WTC11 (cell line): ENCODE results near the gene DTNBP1. TPM values are rescaled to one million over a fixed set of nuclear protein-coding genes. Genes with fewer than 3 reads are reported as not detected.
A peak's percentile ranks its signal among the peaks of the same experiment; 100 is the strongest.

Experiments
- ATAC-seq: fragments of 200-7000 bp; cut with Tn5 transposase; 2 replicates; pipeline ENCODE4 v1.10.0; 2021; ENCODE audit warnings: mild to moderate bottlenecking, moderate library complexity
- CTCF ChIA-PET: fragments of 300-600 bp; sonication (Branson Sonifier 250); formaldehyde crosslinking; loops from one replicate; lab custom pipeline; 2021; ENCODE audit warnings: antibody characterized with exemption; lab: Charles Lee
- POLR2A ChIA-PET: fragments of 350-600 bp; sonication (Branson Sonifier 250); formaldehyde crosslinking; loops from one replicate; lab custom pipeline; 2021; ENCODE audit warnings: antibody characterized with exemption; lab: Charles Lee
- DNase-seq: peaks from one replicate; pipeline ENCODE4 v3.0.0; 2021; ENCODE audit warnings: low spot score
- H3K27ac Mint-ChIP-seq: 2 replicates; pipeline ENCODE4 v1.8.0; 2021; ENCODE audit warnings: mixed read lengths
- H3K27me3 Mint-ChIP-seq: 2 replicates; pipeline ENCODE4 v1.8.0; 2021; ENCODE audit warnings: low read depth, mild to moderate bottlenecking, moderate library complexity, mixed read lengths
- H3K36me3 Mint-ChIP-seq: 2 replicates; pipeline ENCODE4 v1.8.0; 2021; ENCODE audit warnings: mixed read lengths
- H3K4me1 Mint-ChIP-seq: 2 replicates; pipeline ENCODE4 v1.8.0; 2022; ENCODE audit warnings: mixed read lengths
- H3K4me3 Mint-ChIP-seq: 2 replicates; pipeline ENCODE4 v1.8.0; 2021; ENCODE audit warnings: mild to moderate bottlenecking, moderate library complexity, mixed read lengths
- H3K9me3 Mint-ChIP-seq: 2 replicates; pipeline ENCODE4 v1.8.0; 2021; ENCODE audit warnings: mixed read lengths
- ATF1 ChIP-seq: sonication (generic); formaldehyde crosslinking; IDR thresholded peaks from 2 replicates; pipeline ENCODE4 v1.8.1; 2023; ENCODE audit warnings: mild to moderate bottlenecking, moderate library complexity, missing genetic modification reagents
- FOXJ3 ChIP-seq: sonication (generic); formaldehyde crosslinking; IDR thresholded peaks from 2 replicates; pipeline ENCODE4 v1.9.0; 2021; ENCODE audit warnings: missing genetic modification reagents, mild to moderate bottlenecking, borderline replicate concordance
- FOXK1 ChIP-seq: sonication (generic); formaldehyde crosslinking; IDR thresholded peaks from 2 replicates; pipeline ENCODE4 v1.8.0; 2022; ENCODE audit warnings: mild to moderate bottlenecking, moderate library complexity, missing genetic modification reagents
- FOXP1 ChIP-seq: sonication (generic); formaldehyde crosslinking; IDR thresholded peaks from 2 replicates; pipeline ENCODE4 v1.8.0; 2022; ENCODE audit warnings: missing genetic modification reagents, mild to moderate bottlenecking, moderate library complexity, borderline replicate concordance
- HMGA2 ChIP-seq: fragments of 250-450 bp; sonication (Bioruptor Pico); IDR thresholded peaks from 2 replicates; pipeline ENCODE4 v1.4.0; 2021; ENCODE audit warnings: mild to moderate bottlenecking, moderate library complexity
- JUN ChIP-seq: sonication (generic); formaldehyde crosslinking; IDR thresholded peaks from 2 replicates; pipeline ENCODE4 v1.8.0; 2023; ENCODE audit warnings: mild to moderate bottlenecking, missing genetic modification reagents
- PRRX2 ChIP-seq: fragments of 250-450 bp; sonication (Bioruptor Pico); IDR thresholded peaks from 2 replicates; pipeline ENCODE4 v1.8.0; 2021; ENCODE audit warnings: mild to moderate bottlenecking
- SOX15 ChIP-seq: fragments of 250-450 bp; sonication (Bioruptor Pico); IDR thresholded peaks from 2 replicates; pipeline ENCODE4 v1.9.0; 2021; ENCODE audit warnings: mild to moderate bottlenecking
- TEAD4 ChIP-seq: sonication (generic); formaldehyde crosslinking; IDR thresholded peaks from 2 replicates; pipeline ENCODE4 v1.8.0; 2022; ENCODE audit warnings: mild to moderate bottlenecking, missing genetic modification reagents
- ZNF219 ChIP-seq: sonication (generic); formaldehyde crosslinking; IDR thresholded peaks from 2 replicates; pipeline ENCODE4 v1.8.0; 2023; ENCODE audit warnings: missing genetic modification reagents, mild to moderate bottlenecking, borderline replicate concordance
- ZNF263 ChIP-seq: sonication (generic); formaldehyde crosslinking; IDR thresholded peaks from 2 replicates; pipeline ENCODE4 v1.8.1; 2022; ENCODE audit warnings: low read depth, mild to moderate bottlenecking, moderate library complexity, missing genetic modification reagents
- ZNF396 ChIP-seq: fragments of 250-450 bp; sonication (Bioruptor Pico); IDR thresholded peaks from 2 replicates; pipeline ENCODE4 v1.8.0; 2021; ENCODE audit warnings: mild to moderate bottlenecking, moderate library complexity, borderline replicate concordance
- ZNF671 ChIP-seq: fragments of 250-450 bp; sonication (Bioruptor Pico); IDR thresholded peaks from 2 replicates; pipeline ENCODE4 v1.8.0; 2021; ENCODE audit warnings: mild to moderate bottlenecking
- total RNA-seq: library from RNA; stranded (reverse); gene quantifications from 3 replicates; pipeline ENCODE4 v1.2.3, GENCODE V29; 2021
- TF ChIP-seq, protein P1 (sequence below): fragments of 250-450 bp; sonication (Bioruptor Pico); IDR thresholded peaks from 2 replicates; pipeline ENCODE4 v1.9.0; 2021; ENCODE audit warnings: mild to moderate bottlenecking
- TF ChIP-seq, protein P2 (sequence below): sonication (generic); formaldehyde crosslinking; IDR thresholded peaks from 2 replicates; pipeline ENCODE4 v1.8.1; 2022; ENCODE audit warnings: low read depth, mild to moderate bottlenecking, moderate library complexity, missing genetic modification reagents, borderline replicate concordance
- TF ChIP-seq, protein P3 (sequence below): fragments of 250-450 bp; sonication (Bioruptor Pico); IDR thresholded peaks from 2 replicates; pipeline ENCODE4 v2.1.2; 2022; ENCODE audit warnings: mild to moderate bottlenecking, moderate library complexity
- TF ChIP-seq, protein P4 (sequence below): fragments of 250-450 bp; sonication (Bioruptor Pico); conservative IDR thresholded peaks from 2 replicates; pipeline ENCODE4 v1.9.0; 2021; ENCODE audit warnings: mild to moderate bottlenecking
- TF ChIP-seq, protein P5 (sequence below): sonication (generic); formaldehyde crosslinking; conservative IDR thresholded peaks from 2 replicates; pipeline ENCODE4 v1.8.1; 2023; ENCODE audit warnings: mild to moderate bottlenecking, low read depth, missing genetic modification reagents, moderate library complexity
- TF ChIP-seq, protein P6 (sequence below): sonication (generic); formaldehyde crosslinking; IDR thresholded peaks from 2 replicates; pipeline ENCODE4 v1.8.1; 2022; ENCODE audit warnings: missing genetic modification reagents, borderline replicate concordance
- TF ChIP-seq, protein P7 (sequence below): fragments of 250-450 bp; sonication (Bioruptor Pico); IDR thresholded peaks from 2 replicates; pipeline ENCODE4 v1.8.0; 2021; ENCODE audit warnings: mild to moderate bottlenecking
- TF ChIP-seq, protein P8 (sequence below): fragments of 200-600 bp; IDR thresholded peaks from 2 replicates; pipeline ENCODE4 v1.8.0; 2022; ENCODE audit warnings: antibody characterized with exemption
- TF ChIP-seq, protein P9 (sequence below): sonication (generic); formaldehyde crosslinking; IDR thresholded peaks from 2 replicates; pipeline ENCODE4 v1.8.0; 2022; ENCODE audit warnings: mild to moderate bottlenecking, missing genetic modification reagents
- TF ChIP-seq, protein P10 (sequence below): sonication (generic); formaldehyde crosslinking; IDR thresholded peaks from 2 replicates; pipeline ENCODE4 v1.8.1; 2023; ENCODE audit warnings: mild to moderate bottlenecking, missing genetic modification reagents, moderate library complexity

Gene DTNBP1
- total RNA-seq, 1 experiment from 2014 or later, result 15.1 TPM

DNA sequence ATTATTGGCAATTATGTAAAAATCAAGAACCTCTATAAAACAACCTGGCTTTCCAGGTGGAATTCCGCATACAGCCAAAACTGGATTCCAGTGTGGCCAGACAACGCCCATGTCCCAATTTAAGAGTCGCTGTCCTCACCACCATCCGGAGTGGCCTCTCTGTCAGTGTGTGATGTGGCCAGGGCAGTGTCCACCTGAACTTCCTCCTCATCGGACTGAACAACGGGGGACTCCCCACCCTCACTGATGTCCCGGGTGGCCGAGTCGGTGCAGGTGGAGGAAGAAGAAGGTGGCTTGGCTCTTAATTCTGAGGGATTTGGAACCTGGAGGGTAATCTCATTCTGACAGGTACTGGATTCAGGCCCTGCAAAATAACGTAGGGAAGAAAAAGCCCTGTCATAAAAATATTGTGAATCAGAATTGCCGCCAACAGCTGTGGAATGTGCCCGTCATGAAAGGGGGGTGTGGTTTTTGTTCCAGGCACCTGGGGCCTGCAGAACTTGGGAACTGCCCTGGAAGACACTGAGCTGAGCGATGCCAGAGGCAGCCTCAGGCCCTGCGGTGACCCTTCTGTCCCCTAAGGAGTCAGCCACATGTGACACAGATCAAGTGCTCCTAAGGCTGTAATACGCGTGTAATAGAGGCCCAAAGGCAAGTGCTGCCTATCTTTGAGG is 139.8 kb downstream of the DTNBP1 start:
- peak; percentile 24 for ATAC-seq
- no peak for TF ChIP-seq ATF1
- TF ChIP-seq SOX15 (CRISPR knock-in tag), result no peak
- no peak for TF ChIP-seq ZNF219 (CRISPR knock-in tag)
- TF ChIP-seq, protein P1, sequence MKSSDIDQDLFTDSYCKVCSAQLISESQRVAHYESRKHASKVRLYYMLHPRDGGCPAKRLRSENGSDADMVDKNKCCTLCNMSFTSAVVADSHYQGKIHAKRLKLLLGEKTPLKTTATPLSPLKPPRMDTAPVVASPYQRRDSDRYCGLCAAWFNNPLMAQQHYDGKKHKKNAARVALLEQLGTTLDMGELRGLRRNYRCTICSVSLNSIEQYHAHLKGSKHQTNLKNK (CRISPR knock-in tag), result peak; percentile 2; the same call in 1 of the 2 replicates
- TF ChIP-seq ZNF396, result no peak
- TF ChIP-seq FOXP1 (CRISPR knock-in tag), result no peak
- no peak for TF ChIP-seq HMGA2 (CRISPR knock-in tag)
- TF ChIP-seq, protein P2, sequence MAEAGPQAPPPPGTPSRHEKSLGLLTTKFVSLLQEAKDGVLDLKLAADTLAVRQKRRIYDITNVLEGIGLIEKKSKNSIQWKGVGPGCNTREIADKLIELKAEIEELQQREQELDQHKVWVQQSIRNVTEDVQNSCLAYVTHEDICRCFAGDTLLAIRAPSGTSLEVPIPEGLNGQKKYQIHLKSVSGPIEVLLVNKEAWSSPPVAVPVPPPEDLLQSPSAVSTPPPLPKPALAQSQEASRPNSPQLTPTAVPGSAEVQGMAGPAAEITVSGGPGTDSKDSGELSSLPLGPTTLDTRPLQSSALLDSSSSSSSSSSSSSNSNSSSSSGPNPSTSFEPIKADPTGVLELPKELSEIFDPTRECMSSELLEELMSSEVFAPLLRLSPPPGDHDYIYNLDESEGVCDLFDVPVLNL (CRISPR knock-in tag), result no peak
- TF ChIP-seq JUN (CRISPR knock-in tag), result peak; percentile 46; the same call in 1 of the 2 replicates
- no peak for TF ChIP-seq ZNF263 (CRISPR knock-in tag)
- TF ChIP-seq TEAD4 (CRISPR knock-in tag), result no peak
- TF ChIP-seq, protein P3, sequence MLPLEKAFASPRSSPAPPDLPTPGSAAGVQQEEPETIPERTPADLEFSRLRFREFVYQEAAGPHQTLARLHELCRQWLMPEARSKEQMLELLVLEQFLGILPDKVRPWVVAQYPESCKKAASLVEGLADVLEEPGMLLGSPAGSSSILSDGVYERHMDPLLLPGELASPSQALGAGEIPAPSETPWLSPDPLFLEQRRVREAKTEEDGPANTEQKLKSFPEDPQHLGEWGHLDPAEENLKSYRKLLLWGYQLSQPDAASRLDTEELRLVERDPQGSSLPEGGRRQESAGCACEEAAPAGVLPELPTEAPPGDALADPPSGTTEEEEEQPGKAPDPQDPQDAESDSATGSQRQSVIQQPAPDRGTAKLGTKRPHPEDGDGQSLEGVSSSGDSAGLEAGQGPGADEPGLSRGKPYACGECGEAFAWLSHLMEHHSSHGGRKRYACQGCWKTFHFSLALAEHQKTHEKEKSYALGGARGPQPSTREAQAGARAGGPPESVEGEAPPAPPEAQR (CRISPR knock-in tag), result no peak
- no peak for TF ChIP-seq FOXJ3 (CRISPR knock-in tag)
- TF ChIP-seq ZNF671 (CRISPR knock-in tag), result no peak; the same call in none of the 2 replicates
- TF ChIP-seq PRRX2 (CRISPR knock-in tag), result no peak
- TF ChIP-seq, protein P4, sequence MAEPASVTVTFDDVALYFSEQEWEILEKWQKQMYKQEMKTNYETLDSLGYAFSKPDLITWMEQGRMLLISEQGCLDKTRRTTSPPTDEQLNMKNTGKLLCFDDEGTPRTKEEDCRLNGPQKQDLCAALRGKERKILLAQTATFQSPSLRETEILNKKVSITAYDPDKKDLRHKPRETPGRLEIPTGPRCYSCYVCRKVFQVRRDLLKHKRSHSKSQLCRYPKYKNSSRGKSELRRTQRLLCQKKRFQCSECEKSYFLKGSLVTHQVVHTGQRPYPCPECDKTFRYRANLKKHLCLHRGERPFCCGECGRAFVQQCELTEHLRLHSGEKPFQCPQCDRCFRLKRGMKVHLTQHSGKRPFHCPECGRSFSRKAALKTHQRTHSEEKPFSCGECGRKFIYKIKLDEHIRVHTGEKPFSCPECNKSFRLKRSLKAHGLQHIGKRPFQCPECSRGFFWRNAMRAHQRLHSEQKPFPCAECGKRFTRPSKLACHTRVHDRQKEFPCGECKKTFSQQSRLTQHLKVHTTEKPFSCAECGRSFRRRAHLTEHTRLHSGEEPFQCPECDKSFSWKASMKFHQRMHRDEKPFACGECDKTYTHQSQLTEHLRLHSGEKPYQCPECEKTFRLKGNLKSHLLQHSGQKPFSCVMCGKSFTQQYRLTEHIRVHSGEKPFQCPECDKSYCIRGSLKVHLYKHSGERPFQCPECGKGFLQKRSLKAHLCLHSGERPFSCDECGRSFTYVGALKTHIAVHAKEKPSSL (CRISPR knock-in tag), result no peak
- TF ChIP-seq, protein P5, sequence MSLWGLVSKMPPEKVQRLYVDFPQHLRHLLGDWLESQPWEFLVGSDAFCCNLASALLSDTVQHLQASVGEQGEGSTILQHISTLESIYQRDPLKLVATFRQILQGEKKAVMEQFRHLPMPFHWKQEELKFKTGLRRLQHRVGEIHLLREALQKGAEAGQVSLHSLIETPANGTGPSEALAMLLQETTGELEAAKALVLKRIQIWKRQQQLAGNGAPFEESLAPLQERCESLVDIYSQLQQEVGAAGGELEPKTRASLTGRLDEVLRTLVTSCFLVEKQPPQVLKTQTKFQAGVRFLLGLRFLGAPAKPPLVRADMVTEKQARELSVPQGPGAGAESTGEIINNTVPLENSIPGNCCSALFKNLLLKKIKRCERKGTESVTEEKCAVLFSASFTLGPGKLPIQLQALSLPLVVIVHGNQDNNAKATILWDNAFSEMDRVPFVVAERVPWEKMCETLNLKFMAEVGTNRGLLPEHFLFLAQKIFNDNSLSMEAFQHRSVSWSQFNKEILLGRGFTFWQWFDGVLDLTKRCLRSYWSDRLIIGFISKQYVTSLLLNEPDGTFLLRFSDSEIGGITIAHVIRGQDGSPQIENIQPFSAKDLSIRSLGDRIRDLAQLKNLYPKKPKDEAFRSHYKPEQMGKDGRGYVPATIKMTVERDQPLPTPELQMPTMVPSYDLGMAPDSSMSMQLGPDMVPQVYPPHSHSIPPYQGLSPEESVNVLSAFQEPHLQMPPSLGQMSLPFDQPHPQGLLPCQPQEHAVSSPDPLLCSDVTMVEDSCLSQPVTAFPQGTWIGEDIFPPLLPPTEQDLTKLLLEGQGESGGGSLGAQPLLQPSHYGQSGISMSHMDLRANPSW (CRISPR knock-in tag), result no peak
- TF ChIP-seq, protein P6, sequence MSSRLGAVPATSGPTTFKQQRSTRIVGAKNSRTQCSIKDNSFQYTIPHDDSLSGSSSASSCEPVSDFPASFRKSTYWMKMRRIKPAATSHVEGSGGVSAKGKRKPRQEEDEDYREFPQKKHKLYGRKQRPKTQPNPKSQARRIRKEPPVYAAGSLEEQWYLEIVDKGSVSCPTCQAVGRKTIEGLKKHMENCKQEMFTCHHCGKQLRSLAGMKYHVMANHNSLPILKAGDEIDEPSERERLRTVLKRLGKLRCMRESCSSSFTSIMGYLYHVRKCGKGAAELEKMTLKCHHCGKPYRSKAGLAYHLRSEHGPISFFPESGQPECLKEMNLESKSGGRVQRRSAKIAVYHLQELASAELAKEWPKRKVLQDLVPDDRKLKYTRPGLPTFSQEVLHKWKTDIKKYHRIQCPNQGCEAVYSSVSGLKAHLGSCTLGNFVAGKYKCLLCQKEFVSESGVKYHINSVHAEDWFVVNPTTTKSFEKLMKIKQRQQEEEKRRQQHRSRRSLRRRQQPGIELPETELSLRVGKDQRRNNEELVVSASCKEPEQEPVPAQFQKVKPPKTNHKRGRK, result no peak
- TF ChIP-seq, protein P7, sequence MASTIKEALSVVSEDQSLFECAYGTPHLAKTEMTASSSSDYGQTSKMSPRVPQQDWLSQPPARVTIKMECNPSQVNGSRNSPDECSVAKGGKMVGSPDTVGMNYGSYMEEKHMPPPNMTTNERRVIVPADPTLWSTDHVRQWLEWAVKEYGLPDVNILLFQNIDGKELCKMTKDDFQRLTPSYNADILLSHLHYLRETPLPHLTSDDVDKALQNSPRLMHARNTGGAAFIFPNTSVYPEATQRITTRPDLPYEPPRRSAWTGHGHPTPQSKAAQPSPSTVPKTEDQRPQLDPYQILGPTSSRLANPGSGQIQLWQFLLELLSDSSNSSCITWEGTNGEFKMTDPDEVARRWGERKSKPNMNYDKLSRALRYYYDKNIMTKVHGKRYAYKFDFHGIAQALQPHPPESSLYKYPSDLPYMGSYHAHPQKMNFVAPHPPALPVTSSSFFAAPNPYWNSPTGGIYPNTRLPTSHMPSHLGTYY (CRISPR knock-in tag), result no peak
- TF ChIP-seq, protein P8, sequence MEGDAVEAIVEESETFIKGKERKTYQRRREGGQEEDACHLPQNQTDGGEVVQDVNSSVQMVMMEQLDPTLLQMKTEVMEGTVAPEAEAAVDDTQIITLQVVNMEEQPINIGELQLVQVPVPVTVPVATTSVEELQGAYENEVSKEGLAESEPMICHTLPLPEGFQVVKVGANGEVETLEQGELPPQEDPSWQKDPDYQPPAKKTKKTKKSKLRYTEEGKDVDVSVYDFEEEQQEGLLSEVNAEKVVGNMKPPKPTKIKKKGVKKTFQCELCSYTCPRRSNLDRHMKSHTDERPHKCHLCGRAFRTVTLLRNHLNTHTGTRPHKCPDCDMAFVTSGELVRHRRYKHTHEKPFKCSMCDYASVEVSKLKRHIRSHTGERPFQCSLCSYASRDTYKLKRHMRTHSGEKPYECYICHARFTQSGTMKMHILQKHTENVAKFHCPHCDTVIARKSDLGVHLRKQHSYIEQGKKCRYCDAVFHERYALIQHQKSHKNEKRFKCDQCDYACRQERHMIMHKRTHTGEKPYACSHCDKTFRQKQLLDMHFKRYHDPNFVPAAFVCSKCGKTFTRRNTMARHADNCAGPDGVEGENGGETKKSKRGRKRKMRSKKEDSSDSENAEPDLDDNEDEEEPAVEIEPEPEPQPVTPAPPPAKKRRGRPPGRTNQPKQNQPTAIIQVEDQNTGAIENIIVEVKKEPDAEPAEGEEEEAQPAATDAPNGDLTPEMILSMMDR, result no peak
- TF ChIP-seq, protein P9, sequence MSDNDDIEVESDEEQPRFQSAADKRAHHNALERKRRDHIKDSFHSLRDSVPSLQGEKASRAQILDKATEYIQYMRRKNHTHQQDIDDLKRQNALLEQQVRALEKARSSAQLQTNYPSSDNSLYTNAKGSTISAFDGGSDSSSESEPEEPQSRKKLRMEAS (CRISPR knock-in tag), result no peak
- TF ChIP-seq FOXK1, result no peak
- TF ChIP-seq, protein P10, sequence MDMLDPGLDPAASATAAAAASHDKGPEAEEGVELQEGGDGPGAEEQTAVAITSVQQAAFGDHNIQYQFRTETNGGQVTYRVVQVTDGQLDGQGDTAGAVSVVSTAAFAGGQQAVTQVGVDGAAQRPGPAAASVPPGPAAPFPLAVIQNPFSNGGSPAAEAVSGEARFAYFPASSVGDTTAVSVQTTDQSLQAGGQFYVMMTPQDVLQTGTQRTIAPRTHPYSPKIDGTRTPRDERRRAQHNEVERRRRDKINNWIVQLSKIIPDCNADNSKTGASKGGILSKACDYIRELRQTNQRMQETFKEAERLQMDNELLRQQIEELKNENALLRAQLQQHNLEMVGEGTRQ (CRISPR knock-in tag), result no peak

More for the DNA sequence above, 139.8 kb downstream of the DTNBP1 start:
- Mint-ChIP-seq H3K27ac (peak overlapping the region; percentile 75), H3K4me3 (no peak overlapping the region), H3K9me3 (peaks cover 36% of the 10 kb centered on the region), H3K4me1 (peaks cover 37% of the 10 kb centered on the region), H3K27me3 (no peaks in the 10 kb centered on the region; the same call in 1 of the 2 replicates), H3K36me3 (peaks cover 91% of the 10 kb centered on the region)
- DNase-seq, result no peak
- ChIA-PET POLR2A (interaction anchor here (1.6 kb wide), 1 partner anchor 10 kb away, joined by 3 read pairs; no protein-coding TSS in a partner anchor), CTCF (interaction anchor here (0.6 kb wide), 1 partner anchor 293 kb away, joined by 3 read pairs; no protein-coding TSS in a partner anchor)
